Adrenal gland (tissue), 12 donors: ENCODE measurements around the gene HBS1L. TPM values are rescaled to one million over a fixed set of nuclear protein-coding genes. Genes with fewer than 3 reads are reported as not detected.

Source experiments
- DNase-seq, 7 donors: peaks; one replicate each; pipeline ENCODE4 v3.0.0-alpha.2; 2019 to 2020
- H3K27ac ChIP-seq, 5 donors: fragments of 200-600 bp; sonication (generic) in 4 of 5; 1 replicate in 3 of 5; 2 replicates in 2 of 5; pipeline versions ENCODE4 v1.5.1 to v1.8.0; 2016 to 2020; ENCODE audit warnings: mild to moderate bottlenecking in 1 of 5
- H3K27me3 ChIP-seq: fragments of 200-600 bp; 2 replicates; pipeline ENCODE4 v1.8.0; 2021
- H3K36me3 ChIP-seq, 2 donors: fragments of 200-600 bp; replicated peaks in 1 of 2; 1 replicate in 1 of 2; 2 replicates in 1 of 2; pipeline versions ENCODE4 v1.5.1 to v1.8.0; 2018 to 2022
- H3K4me1 ChIP-seq, 2 donors: fragments of 200-600 bp; replicated peaks in 1 of 2; 1 replicate in 1 of 2; 2 replicates in 1 of 2; pipeline versions ENCODE4 v1.5.1 to v1.8.0; 2018 to 2021
- H3K4me3 ChIP-seq, 4 donors: fragments of 200-600 bp; sonication (generic) in 3 of 4; one replicate each; pipeline ENCODE4 v1.5.1; 2016 to 2018
- H3K9me3 ChIP-seq, 3 donors: fragments of 200-600 bp; sonication (generic) in 1 of 3; replicated peaks in 1 of 3; 1 replicate in 2 of 3; 2 replicates in 1 of 3; pipeline versions ENCODE4 v1.5.1 to v1.8.0; 2016 to 2021
- CTCF ChIP-seq, 6 experiments: fragments of 450-650 bp in 4 of 6; fragments of 200-600 bp in 2 of 6; sonication (generic) in 1 of 6; IDR thresholded peaks; 1 replicate in 5 of 6; 2 replicates in 1 of 6; pipeline versions ENCODE4 v1.5.1 to v1.8.0; 2016 to 2021; ENCODE audit warnings: antibody characterized with exemption in 6 of 6, mild to moderate bottlenecking in 2 of 6, moderate library complexity in 1 of 6
- POLR2A ChIP-seq, 2 donors: fragments of 450-650 bp; IDR thresholded peaks; one replicate each; pipeline ENCODE4 v1.6.1; 2017; ENCODE audit warnings: antibody characterized with exemption in 2 of 2, mild to moderate bottlenecking in 2 of 2, moderate library complexity in 1 of 2
- WGBS, 4 donors: extraction: QIAGEN DNeasy Blood & Tissue Kit in 2 of 4; methylation state at CpG; one replicate each; pipeline versions ENCODE4 v1.1.5 to v1.1.7; 2013 to 2017; 5-methylcytosine and 5-hydroxymethylcytosine counted together
- intact Hi-C, 2 donors: fragments of 100-400 bp; cut with DNase I; formaldehyde crosslinking; loops; one replicate each; pipeline versions ENCODE4 v1.14.1 to v1.15.0; 2022 to 2023
- polyA plus RNA-seq, 3 donors: library from polyadenylated mRNA; stranded (reverse); fragments of 200-250 nt in 2 of 3; fragments of 350-450 nt in 1 of 3; fragmentation: Illumina TruSeq in 1 of 3; extraction: RNeasy Lipid Tissue Mini Kit (QIAGEN cat#74804) in 1 of 3; gene quantifications; one replicate each; pipeline ENCODE4 v1.2.3, GENCODE V29; 2013 to 2014
- total RNA-seq, 9 donors: library from RNA; depleted of rRNA in 4 of 9; stranded (reverse); fragments of >200 nt in 4 of 9; fragments of 120-200 nt in 1 of 9; fragmentation: NEBNext Ultra II Directional in 1 of 9; extraction: Animal tissue kit (Norgen Biotek cat#: 25700) in 1 of 9; gene quantifications; one replicate each; pipeline versions ENCODE4 v1.1.0 to v1.2.4, GENCODE V29; 2013 to 2023
- donor health status: healthy with polysubstance abuse.
- donor health status: Bipolar disorder and iron deficiency.
- donor health status: DM: yes; HTN: yes; CAD: no.
- donor health status: DM: no; HTN: no; CAD: no.
- donor health status: DM: no; HTN: no; CAD: no.
- donor health status: DM: yes; HTN: yes; CAD: no.

The HBS1L gene
- total and polyA plus RNA-seq, 12 donors = 17.0 to 121 (median 58.4) TPM

- H3K4me3 ChIP-seq = no peak overlapping the region
- no peak for DNase-seq
- H3K27me3 ChIP-seq = no peaks in the 10 kb centered on the region
- peaks cover 0 to 11% of the 10 kb centered on the region in 2 donors for H3K36me3 ChIP-seq
- no peak overlapping the region for H3K27ac ChIP-seq
- WGBS, 4 donors = 22 to 39% (median 27%) methylated on average over 1 of the region's 1 CpG
- peaks cover 0 to 11% of the 10 kb centered on the region in 2 donors for H3K4me1 ChIP-seq
- TF ChIP-seq POLR2A (IDR thresholded peaks at IDR 0.05) (no peak), CTCF (IDR thresholded peaks at IDR 0.05) (no peak)
- intact Hi-C loops = no loop called here
- no peaks in the 10 kb centered on the region for H3K9me3 ChIP-seq
Measured at GRCh38 chr6:134964451-134965203, 90.0 kb downstream of the HBS1L start.

- DNase-seq = no peak
- Histone ChIP-seq H3K4me1 (peaks cover 0 to 11% of the 10 kb centered on the region in 2 donors), H3K36me3 (peaks cover 0 to 11% of the 10 kb centered on the region in 2 donors), H3K27ac (no peak overlapping the region), H3K4me3 (no peak overlapping the region), H3K9me3 (no peaks in the 10 kb centered on the region), H3K27me3 (no peaks in the 10 kb centered on the region)
- TF ChIP-seq POLR2A (IDR thresholded peaks at IDR 0.05) (no peak), CTCF (IDR thresholded peaks at IDR 0.05) (no peak)
- intact Hi-C loops = no loop called here
Measured at GRCh38 chr6:134962421-134962820, 92.2 kb downstream of the HBS1L start.

- Histone ChIP-seq H3K4me1 (peaks cover 0 to 11% of the 10 kb centered on the region in 2 donors), H3K4me3 (no peak overlapping the region), H3K27ac (no peak overlapping the region), H3K36me3 (peaks cover 0 to 11% of the 10 kb centered on the region in 2 donors), H3K9me3 (no peaks in the 10 kb centered on the region), H3K27me3 (no peaks in the 10 kb centered on the region)
- no peak for TF ChIP-seq CTCF (IDR thresholded peaks at IDR 0.05)
- TF ChIP-seq POLR2A (IDR thresholded peaks at IDR 0.05) = no peak
- intact Hi-C loops = no loop called here
- no peak for DNase-seq
- WGBS, 4 donors = 92 to 99% (median 95%) methylated on average over 3 of the region's 3 CpGs
Measured at GRCh38 chr6:134961366-134961765, 93.3 kb downstream of the HBS1L start.

- no peak for DNase-seq
- Histone ChIP-seq H3K4me1 (peaks cover 0 to under 1% of the 10 kb centered on the region in 2 donors), H3K36me3 (no peaks in the 10 kb centered on the region), H3K4me3 (no peak overlapping the region), H3K27me3 (no peaks in the 10 kb centered on the region), H3K27ac (no peak overlapping the region), H3K9me3 (no peaks in the 10 kb centered on the region)
- intact Hi-C loops = no loop called here
- TF ChIP-seq POLR2A (IDR thresholded peaks at IDR 0.05) = no peak
- no peak for TF ChIP-seq CTCF (IDR thresholded peaks at IDR 0.05)
Measured at GRCh38 chr6:134959603-134960002, 95.0 kb downstream of the HBS1L start.
